K562 (cell line): Measurements from ENCODE around the gene CNPY2. TPM values are rescaled to one million over a fixed set of nuclear protein-coding genes. Genes with fewer than 3 reads are reported as not detected.

Experiments
- CREBBP ChIP-seq: IDR thresholded peaks from one replicate; pipeline ENCODE4 v1.6.1; 2012; ENCODE audit warnings: low read depth, mild to moderate bottlenecking, control low read depth, inconsistent platforms, low read length
- DLX4 ChIP-seq: fragments of 250-450 bp; sonication (Bioruptor Pico); IDR thresholded peaks from 2 replicates; pipeline ENCODE4 v1.6.1; 2021; ENCODE audit warnings: mild to moderate bottlenecking
- ESRRA ChIP-seq: fragments of 450-650 bp; IDR thresholded peaks from 2 replicates; pipeline ENCODE4 v1.6.1; 2014; ENCODE audit warnings: low read depth, mild to moderate bottlenecking, moderate library complexity, borderline replicate concordance
- NR2C2 ChIP-seq, 2 experiments: fragments of 200-800 bp in 1 of 2; sonication (Bioruptor generic) in 1 of 2; sonication (generic) in 1 of 2; formaldehyde crosslinking in 1 of 2; IDR thresholded peaks; 2 replicates each; pipeline versions ENCODE4 v1.6.1 to v1.8.0; 2016 to 2022; ENCODE audit warnings: mild to moderate bottlenecking in 1 of 2, missing compliant biosample characterization in 1 of 2, missing genetic modification characterization in 1 of 2, missing genetic modification reagents in 1 of 2
- POLR2H ChIP-seq: IDR thresholded peaks from 2 replicates; pipeline ENCODE4 v1.6.1; 2016; ENCODE audit warnings: missing genetic modification characterization, low read depth, mild to moderate bottlenecking, control low read depth, missing compliant biosample characterization, moderate library complexity
- POLR3A ChIP-seq: IDR thresholded peaks from 2 replicates; pipeline ENCODE4 v1.6.1; 2011; ENCODE audit warnings: borderline replicate concordance, mild to moderate bottlenecking, moderate library complexity; ENCODE audit not compliant: insufficient read length, insufficient read depth; ENCODE audit errors: extremely low read depth
- TAF1 ChIP-seq: IDR thresholded peaks from 2 replicates; pipeline ENCODE4 v1.6.1; 2011; ENCODE audit warnings: mild to moderate bottlenecking, low read length, moderate library complexity; ENCODE audit not compliant: insufficient read depth, control insufficient read depth, severe bottlenecking; ENCODE audit errors: extremely low read depth
- TBP ChIP-seq: optimal IDR thresholded peaks from 2 replicates; pipeline ENCODE3; 2011; ENCODE audit warnings: low read depth, low read length, improper control_type of control experiment
- WHSC1 ChIP-seq: IDR thresholded peaks from one replicate; pipeline ENCODE4 v1.6.1; 2012; ENCODE audit warnings: low read length, control low read depth, inconsistent platforms
- ZFP30 ChIP-seq: fragments of 250-450 bp; sonication (Bioruptor Pico); IDR thresholded peaks from 2 replicates; pipeline ENCODE4 v1.8.0; 2022; ENCODE audit warnings: moderate library complexity, mild to moderate bottlenecking, inconsistent platforms, borderline replicate concordance
- polyA plus RNA-seq, 8 experiments: library from polyadenylated mRNA; depleted of rRNA in 4 of 8; stranded (reverse) in 5 of 8; unstranded in 3 of 8; fragments of >200 nt; fragmentation: Nextera tagmentation in 2 of 8; fragmentation: Illumina TruSeq in 1 of 8; extraction: Ambion mirVana in 2 of 8; extraction: Trizol in 1 of 8; gene quantifications; 2 replicates each; pipeline versions ENCODE4 v1.2.1 to v1.2.3, GENCODE V29; 2011 to 2014; ENCODE audit warnings: inconsistent platforms in 1 of 8, missing spikeins in 1 of 8
- total RNA-seq, 7 experiments: library from RNA; depleted of rRNA in 6 of 7; stranded (reverse); fragments of >200 nt in 6 of 7; fragmentation: Illumina TruSeq in 2 of 7; extraction: Trizol in 2 of 7; gene quantifications; 2 replicates each; pipeline versions ENCODE4 v1.2.1 to v1.2.3, GENCODE V29; 2011 to 2021; ENCODE audit warnings: low replicate concordance in 1 of 7

CNPY2 gene
- total and polyA plus RNA-seq, 9 of the 15 experiments (the other 6 are each of a cell fraction or from before 2014, with no cell fraction given), result 33.8 to 190 (median 138) TPM

GRCh38 chr12:56315622-56316473 is at the start of gene CNPY2 (continued):
- no peak for TF ChIP-seq DLX4 (CRISPR knock-in tag)
- TF ChIP-seq POLR3A, result no peak
- no peak for TF ChIP-seq WHSC1
- TF ChIP-seq ESRRA, result 0 out of 2 replicates have a peak, but pooled peaks have one; percentile 24
- no peak for TF ChIP-seq CREBBP
- TF ChIP-seq TBP, result peak; percentile 91
- peak; percentile 77 for TF ChIP-seq TAF1
- no peak for TF ChIP-seq ZFP30 (CRISPR knock-in tag)
- peak; percentile 69 for TF ChIP-seq POLR2H (tag)
- peak; percentile 83 for TF ChIP-seq NR2C2 (CRISPR knock-in tag; IDR thresholded peaks at IDR 0.05)
- peak; percentile 95 for TF ChIP-seq NR2C2 (tag; IDR thresholded peaks at IDR 0.05)
